GM06990 (cell line): Measurements from ENCODE around the gene SPDYE3.
"Not testable (repeated sequence)": the region's sequence is repeated elsewhere in the genome, so short reads cannot be mapped to it uniquely, and the experiment has no call there.

Source experiments
- DNase-seq: peaks from one replicate; pipeline ENCODE4 v3.0.0-alpha.2; 2011; ENCODE audit not compliant: insufficient read length; ENCODE audit errors: extremely low read depth
- H3K27me3 ChIP-seq: replicated peaks from 2 replicates; pipeline ENCODE4 v1.6.0; 2011; ENCODE audit warnings: low read length; ENCODE audit not compliant: control insufficient read depth, insufficient read depth
- H3K36me3 ChIP-seq: 2 replicates; pipeline ENCODE4 v1.5.1; 2011; ENCODE audit warnings: low read length; ENCODE audit not compliant: control insufficient read depth, insufficient read depth
- H3K4me3 ChIP-seq: replicated peaks from 2 replicates; pipeline ENCODE4 v1.5.1; 2011; ENCODE audit warnings: low read depth, mild to moderate bottlenecking, control low read depth, low read length
- CTCF ChIP-seq: IDR thresholded peaks from 2 replicates; pipeline ENCODE4 v1.5.1; 2011; ENCODE audit warnings: low read length, control low read depth, mild to moderate bottlenecking, inconsistent platforms; ENCODE audit not compliant: insufficient read depth, poor library complexity, severe bottlenecking

The SPDYE3 gene

GRCh38 chr7:100270941-100271593 lies 36.4 kb upstream of the SPDYE3 start:
- not testable (repeated sequence) for DNase-seq, H3K36me3 ChIP-seq, H3K27me3 ChIP-seq
- peak overlapping the region; percentile 74 for H3K4me3 ChIP-seq

- peak; percentile 99 for DNase-seq
- Histone ChIP-seq H3K4me3 (peak overlapping the region; percentile 74), H3K36me3 (no peaks in the 10 kb centered on the region), H3K27me3 (no peaks in the 10 kb centered on the region)
- peak; percentile 10 for TF ChIP-seq CTCF
These were observed 35.6 kb upstream of the SPDYE3 start for GRCh38 chr7:100271716-100272537.

GRCh38 chr7:100272538-100272902 lies 35.0 kb upstream of the SPDYE3 start:
- H3K27me3 ChIP-seq, H3K36me3 ChIP-seq: not testable (repeated sequence)
- peak; percentile 0 for TF ChIP-seq CTCF
- H3K4me3 ChIP-seq, result peak overlapping the region; percentile 74
- DNase-seq, result peak; percentile 12

GRCh38 chr7:100275120-100275519 lies 32.4 kb upstream of the SPDYE3 start:
- H3K36me3 ChIP-seq, result no peaks in the 10 kb centered on the region; the same call in 1 of the 2 replicates
- no peak for TF ChIP-seq CTCF
- no peak overlapping the region for H3K4me3 ChIP-seq
- H3K27me3 ChIP-seq, result no peaks in the 10 kb centered on the region
- no peak for DNase-seq

- not testable (repeated sequence) for H3K36me3 ChIP-seq, H3K27me3 ChIP-seq, H3K4me3 ChIP-seq, DNase-seq
These were observed 31.4 kb upstream of the SPDYE3 start for GRCh38 chr7:100276126-100276525.

GRCh38 chr7:100282069-100282608 lies 25.4 kb upstream of the SPDYE3 start:
- not testable (repeated sequence) for H3K36me3 ChIP-seq, DNase-seq, H3K27me3 ChIP-seq, H3K4me3 ChIP-seq

GRCh38 chr7:100283147-100283546 lies 24.4 kb upstream of the SPDYE3 start:
- DNase-seq, H3K36me3 ChIP-seq, H3K27me3 ChIP-seq, H3K4me3 ChIP-seq: not testable (repeated sequence)

GRCh38 chr7:100287191-100287969 lies 20.1 kb upstream of the SPDYE3 start:
- H3K36me3 ChIP-seq, DNase-seq, H3K27me3 ChIP-seq, H3K4me3 ChIP-seq: not testable (repeated sequence)

GRCh38 chr7:100288258-100288657 lies 19.2 kb upstream of the SPDYE3 start:
- DNase-seq, H3K27me3 ChIP-seq, H3K36me3 ChIP-seq, H3K4me3 ChIP-seq: not testable (repeated sequence)

GRCh38 chr7:100292162-100292561 lies 15.3 kb upstream of the SPDYE3 start:
- H3K36me3 ChIP-seq, H3K4me3 ChIP-seq, H3K27me3 ChIP-seq, DNase-seq: not testable (repeated sequence)
